HG03097 (cell line): ENCODE data around the gene MADCAM1.

ENCODE experiments used
- ATAC-seq: cut with Tn5 transposase; IDR thresholded peaks from one replicate; pipeline ENCODE4 v1.9.1; 2021; ENCODE audit not compliant: unreplicated experiment, low FRiP score

The MADCAM1 gene

DNA sequence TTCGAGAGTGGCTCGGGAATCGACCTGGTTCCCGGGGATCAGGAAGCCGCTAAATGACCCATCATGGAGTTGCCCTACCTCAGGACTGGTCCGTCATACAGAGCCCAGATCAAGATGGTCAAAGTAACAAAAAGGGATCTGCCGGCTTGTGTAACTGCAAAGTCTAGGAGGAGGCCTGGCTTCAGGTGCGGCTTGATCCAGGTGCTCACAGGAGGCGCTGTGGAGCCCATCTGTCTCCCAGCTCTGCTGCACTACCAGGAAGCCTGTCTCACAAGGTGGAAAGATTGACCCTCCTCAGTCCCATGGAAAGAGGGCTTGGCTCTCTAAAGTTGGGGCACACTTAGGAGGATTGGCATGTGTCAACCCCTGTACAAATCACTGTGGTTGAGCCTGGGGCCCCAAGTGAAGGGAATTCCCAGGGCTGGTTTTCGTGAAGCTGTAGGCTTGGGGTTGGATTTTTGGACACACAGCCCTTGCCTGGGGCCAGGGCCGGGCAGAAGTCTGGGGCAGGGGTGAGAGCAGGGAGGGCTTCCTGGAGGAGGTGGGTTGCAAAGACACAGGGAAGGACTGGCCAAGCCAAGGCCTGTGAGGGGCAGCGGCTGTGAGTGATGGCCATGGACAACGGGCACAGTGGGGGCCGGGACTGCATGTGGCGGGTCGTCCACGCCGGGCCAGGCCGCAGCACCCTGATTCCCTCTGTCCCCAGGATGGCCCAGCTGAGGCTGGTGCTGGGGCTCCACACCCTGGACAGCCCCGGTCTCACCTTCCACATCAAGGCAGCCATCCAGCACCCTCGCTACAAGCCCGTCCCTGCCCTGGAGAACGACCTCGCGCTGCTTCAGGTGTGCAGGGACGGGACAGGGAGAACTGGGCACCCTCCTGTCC lies 51.8 kb downstream of the MADCAM1 start:
- no peak for ATAC-seq

DNA sequence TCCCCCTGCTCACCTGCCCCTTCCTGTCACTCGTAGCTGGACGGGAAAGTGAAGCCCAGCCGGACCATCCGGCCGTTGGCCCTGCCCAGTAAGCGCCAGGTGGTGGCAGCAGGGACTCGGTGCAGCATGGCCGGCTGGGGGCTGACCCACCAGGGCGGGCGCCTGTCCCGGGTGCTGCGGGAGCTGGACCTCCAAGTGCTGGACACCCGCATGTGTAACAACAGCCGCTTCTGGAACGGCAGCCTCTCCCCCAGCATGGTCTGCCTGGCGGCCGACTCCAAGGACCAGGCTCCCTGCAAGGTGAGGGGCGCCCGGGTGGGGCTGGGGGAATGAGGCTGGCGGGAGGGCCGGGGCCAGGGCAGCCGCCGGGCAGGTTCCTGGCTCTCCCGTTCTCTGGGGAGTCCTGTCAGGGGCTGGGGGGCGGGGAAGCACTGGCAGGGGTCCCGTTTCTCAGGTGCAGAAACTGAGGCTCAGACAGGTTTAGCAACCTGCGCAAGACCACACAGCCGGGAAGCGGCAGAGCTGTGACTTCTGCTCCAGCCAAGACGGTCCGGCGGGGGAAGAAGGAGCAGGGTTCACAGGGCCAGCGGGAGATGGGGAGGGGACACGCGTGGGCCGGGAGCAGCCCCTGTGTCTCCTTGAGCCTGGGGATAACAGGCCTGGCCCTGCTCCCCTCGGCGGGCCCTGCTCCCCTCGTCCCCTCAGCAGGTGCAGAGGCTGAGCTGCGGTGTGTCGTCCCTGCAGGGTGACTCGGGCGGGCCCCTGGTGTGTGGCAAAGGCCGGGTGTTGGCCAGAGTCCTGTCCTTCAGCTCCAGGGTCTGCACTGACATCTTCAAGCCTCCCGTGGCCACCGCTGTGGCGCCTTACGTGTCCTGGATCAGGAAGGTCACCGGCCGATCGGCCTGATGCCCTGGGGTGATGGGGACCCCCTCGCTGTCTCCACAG lies 52.9 kb downstream of the MADCAM1 start:
- ATAC-seq = no peak

DNA sequence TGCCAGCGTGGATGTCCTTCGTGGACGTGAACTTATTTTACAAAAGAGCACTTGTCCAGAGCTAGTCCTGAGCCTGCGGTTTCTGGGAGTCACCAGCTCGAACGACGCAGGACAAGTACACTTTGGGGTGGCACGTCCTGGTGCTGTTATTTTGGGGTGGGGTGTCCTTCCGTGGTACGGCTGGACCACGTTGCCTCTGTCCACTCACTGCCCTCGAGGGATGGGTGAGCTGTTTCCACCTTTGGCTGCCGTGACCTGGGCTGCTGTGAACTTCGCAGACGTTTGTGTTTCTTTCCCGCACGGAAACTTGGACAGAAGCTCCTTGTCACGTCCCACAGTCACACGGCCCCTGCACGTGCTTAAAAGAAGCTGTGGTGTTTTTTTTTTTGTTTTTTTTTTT lies 58.5 kb downstream of the MADCAM1 start:
- no peak for ATAC-seq
